Osteoblast (primary cell): ENCODE data around the gene NTM. TPM values are rescaled to one million over a fixed set of nuclear protein-coding genes. Genes with fewer than 3 reads are reported as not detected.

ENCODE experiments used
- DNase-seq: peaks from one replicate; pipeline ENCODE4 v3.0.0; 2011; ENCODE audit warnings: low spot score, mixed read lengths; ENCODE audit not compliant: insufficient read length; ENCODE audit errors: missing footprints
- H2AFZ ChIP-seq: 2 replicates; pipeline ENCODE4 v1.6.0; 2011; ENCODE audit warnings: mild to moderate bottlenecking, low read length
- H3K27ac ChIP-seq: 2 replicates; pipeline ENCODE4 v1.5.1; 2011; ENCODE audit warnings: mild to moderate bottlenecking, low read depth, low read length, moderate library complexity
- H3K27me3 ChIP-seq: 2 replicates; pipeline ENCODE4 v1.6.0; 2012; ENCODE audit warnings: mild to moderate bottlenecking, control low read depth, inconsistent platforms, low read length, moderate library complexity; ENCODE audit not compliant: insufficient read depth
- H3K36me3 ChIP-seq: 2 replicates; pipeline ENCODE4 v1.5.1; 2011; ENCODE audit warnings: mild to moderate bottlenecking, low read length, control low read depth, moderate library complexity; ENCODE audit not compliant: insufficient read depth
- H3K4me1 ChIP-seq: 2 replicates; pipeline ENCODE4 v1.5.1; 2011; ENCODE audit warnings: mild to moderate bottlenecking, low read length, control low read depth, moderate library complexity; ENCODE audit not compliant: insufficient read depth
- H3K4me2 ChIP-seq: 2 replicates; pipeline ENCODE4 v1.6.0; 2011; ENCODE audit warnings: mild to moderate bottlenecking, low read length; ENCODE audit not compliant: insufficient read depth
- H3K4me3 ChIP-seq: fragments of 200-600 bp; sonication (generic); 3 replicates; pipeline ENCODE4 v1.5.1; 2012; ENCODE audit warnings: mild to moderate bottlenecking, low read length, inconsistent platforms; ENCODE audit not compliant: insufficient read depth
- H3K79me2 ChIP-seq: 2 replicates; pipeline ENCODE4 v1.6.0; 2012; ENCODE audit warnings: mild to moderate bottlenecking, low read length, control low read depth, inconsistent platforms; ENCODE audit not compliant: insufficient read depth
- H3K9me3 ChIP-seq: 2 replicates; pipeline ENCODE4 v1.5.1; 2011; ENCODE audit warnings: low read depth, low read length, control low read depth
- H4K20me1 ChIP-seq: 2 replicates; pipeline ENCODE4 v1.6.0; 2012; ENCODE audit warnings: mild to moderate bottlenecking, low read length, control low read depth; ENCODE audit not compliant: insufficient read depth
- total RNA-seq: library from RNA; depleted of rRNA; stranded (reverse); fragments of >200 nt; gene quantifications from 2 replicates; pipeline ENCODE4 v1.2.3, GENCODE V29; 2012
- TF ChIP-seq, protein P1 (sequence below): IDR thresholded peaks from 2 replicates; pipeline ENCODE4 v1.5.1; 2011; ENCODE audit warnings: mild to moderate bottlenecking, low read depth, low read length, moderate library complexity; ENCODE audit errors: extremely low read depth

NTM gene
- total RNA-seq, 1 donor: 48.1 TPM

GRCh38 chr11:132099692-132100091 lies 729.3 kb downstream of the NTM start:
- TF ChIP-seq, protein P1, sequence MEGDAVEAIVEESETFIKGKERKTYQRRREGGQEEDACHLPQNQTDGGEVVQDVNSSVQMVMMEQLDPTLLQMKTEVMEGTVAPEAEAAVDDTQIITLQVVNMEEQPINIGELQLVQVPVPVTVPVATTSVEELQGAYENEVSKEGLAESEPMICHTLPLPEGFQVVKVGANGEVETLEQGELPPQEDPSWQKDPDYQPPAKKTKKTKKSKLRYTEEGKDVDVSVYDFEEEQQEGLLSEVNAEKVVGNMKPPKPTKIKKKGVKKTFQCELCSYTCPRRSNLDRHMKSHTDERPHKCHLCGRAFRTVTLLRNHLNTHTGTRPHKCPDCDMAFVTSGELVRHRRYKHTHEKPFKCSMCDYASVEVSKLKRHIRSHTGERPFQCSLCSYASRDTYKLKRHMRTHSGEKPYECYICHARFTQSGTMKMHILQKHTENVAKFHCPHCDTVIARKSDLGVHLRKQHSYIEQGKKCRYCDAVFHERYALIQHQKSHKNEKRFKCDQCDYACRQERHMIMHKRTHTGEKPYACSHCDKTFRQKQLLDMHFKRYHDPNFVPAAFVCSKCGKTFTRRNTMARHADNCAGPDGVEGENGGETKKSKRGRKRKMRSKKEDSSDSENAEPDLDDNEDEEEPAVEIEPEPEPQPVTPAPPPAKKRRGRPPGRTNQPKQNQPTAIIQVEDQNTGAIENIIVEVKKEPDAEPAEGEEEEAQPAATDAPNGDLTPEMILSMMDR: peak; percentile 49
- H2AFZ ChIP-seq: no peak overlapping the region
- no peaks in the 10 kb centered on the region for H3K9me3 ChIP-seq
- H3K27me3 ChIP-seq: no peaks in the 10 kb centered on the region
- no peak for DNase-seq
- H3K4me2 ChIP-seq: no peak overlapping the region
- no peak overlapping the region for H3K4me3 ChIP-seq
- H4K20me1 ChIP-seq: no peaks in the 10 kb centered on the region
- H3K4me1 ChIP-seq: peaks cover 13% of the 10 kb centered on the region
- H3K27ac ChIP-seq: no peak overlapping the region
- peaks cover 14% of the 10 kb centered on the region for H3K79me2 ChIP-seq
- H3K36me3 ChIP-seq: no peaks in the 10 kb centered on the region

- Histone ChIP-seq H3K27me3 (no peaks in the 10 kb centered on the region), H3K36me3 (no peaks in the 10 kb centered on the region), H4K20me1 (no peaks in the 10 kb centered on the region), H3K79me2 (peaks cover 15% of the 10 kb centered on the region), H3K4me1 (peaks cover 13% of the 10 kb centered on the region), H3K4me3 (no peak overlapping the region), H3K27ac (no peak overlapping the region), H2AFZ (no peak overlapping the region), H3K9me3 (no peaks in the 10 kb centered on the region), H3K4me2 (no peak overlapping the region)
- TF ChIP-seq, protein P1: no peak
- no peak for DNase-seq
Measured at GRCh38 chr11:132100583-132100982, 730.2 kb downstream of the NTM start.

DNA sequence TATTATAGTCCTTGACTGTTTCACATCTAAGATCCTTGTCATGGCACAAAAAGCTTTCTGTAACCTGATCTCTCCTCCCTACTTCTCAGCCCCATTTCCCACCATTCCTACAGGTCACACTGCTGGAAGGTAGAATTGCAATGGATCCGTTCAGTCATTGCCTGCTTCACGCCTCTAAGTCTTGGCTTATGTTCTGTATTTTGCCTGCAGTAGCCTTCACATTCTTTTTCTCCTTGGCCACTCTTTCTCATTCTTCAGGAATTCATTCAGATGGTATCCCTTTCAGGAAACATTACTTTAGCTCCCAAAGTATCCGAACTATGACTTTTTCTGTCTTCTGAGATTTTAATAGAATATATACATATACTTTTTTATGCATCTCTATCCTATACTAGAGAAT lies 731.5 kb downstream of the NTM start:
- no peak overlapping the region for H2AFZ ChIP-seq
- H3K9me3 ChIP-seq: no peaks in the 10 kb centered on the region
- peak overlapping the region; percentile 26 for H3K27ac ChIP-seq
- H4K20me1 ChIP-seq: no peaks in the 10 kb centered on the region
- no peak overlapping the region for H3K4me3 ChIP-seq
- TF ChIP-seq, protein P1: no peak
- DNase-seq: no peak
- peaks cover 15% of the 10 kb centered on the region for H3K79me2 ChIP-seq
- peaks cover 13% of the 10 kb centered on the region for H3K4me1 ChIP-seq
- H3K4me2 ChIP-seq: peak overlapping the region; percentile 7
- H3K36me3 ChIP-seq: no peaks in the 10 kb centered on the region
- H3K27me3 ChIP-seq: no peaks in the 10 kb centered on the region

GRCh38 chr11:132103021-132103420 lies 732.6 kb downstream of the NTM start:
- Histone ChIP-seq H3K27ac (no peak overlapping the region), H3K4me1 (peaks cover 13% of the 10 kb centered on the region), H3K4me3 (no peak overlapping the region), H3K27me3 (no peaks in the 10 kb centered on the region), H3K4me2 (no peak overlapping the region), H4K20me1 (no peaks in the 10 kb centered on the region), H3K79me2 (peaks cover 12% of the 10 kb centered on the region), H3K9me3 (no peaks in the 10 kb centered on the region), H3K36me3 (no peaks in the 10 kb centered on the region), H2AFZ (no peak overlapping the region)
- TF ChIP-seq, protein P1: no peak
- no peak for DNase-seq
